IMR-90 (cell line): ENCODE results near the gene CXCL12. TPM values are rescaled to one million over a fixed set of nuclear protein-coding genes. Genes with fewer than 3 reads are reported as not detected.

ENCODE experiments used
- ATAC-seq: fragments of 200-7000 bp; cut with Tn5 transposase; 2 replicates; pipeline ENCODE4 v1.9.1; 2020; ENCODE audit warnings: low read depth, mild to moderate bottlenecking, moderate library complexity
- BruUV-seq: library from RNA; stranded (reverse); fragments of 400-500 nt; replicated peaks from 2 replicates; lab custom pipeline; 2021; lab: Mats Ljungman, UMichigan
- CTCF ChIA-PET: fragments of 300-600 bp; formaldehyde crosslinking; extraction: SDS; loops from one replicate; lab custom pipeline; 2021; ENCODE audit warnings: antibody characterized with exemption; lab: Yijun Ruan, JAX
- POLR2A ChIA-PET: fragments of 300-600 bp; sonication (Branson Sonifier 250); formaldehyde crosslinking; loops from one replicate; lab custom pipeline; 2022; ENCODE audit warnings: antibody characterized with exemption; ENCODE audit not compliant: unreplicated experiment; lab: Charles Lee
- DNase-seq: peaks from one replicate; pipeline ENCODE4 v3.0.0; 2013
- H2AFZ ChIP-seq: replicated peaks from 2 replicates; pipeline ENCODE3; 2013; ENCODE audit warnings: low read length, mild to moderate bottlenecking; ENCODE audit not compliant: poor library complexity
- H2AK5ac ChIP-seq: 2 replicates; pipeline ENCODE4 v1.6.1; 2013; ENCODE audit warnings: low read depth, low read length, inconsistent platforms
- H2AK9ac ChIP-seq: replicated peaks from 2 replicates; pipeline ENCODE3; 2013; ENCODE audit warnings: mild to moderate bottlenecking, low read depth, low read length, moderate library complexity; ENCODE audit not compliant: poor library complexity
- H2BK120ac ChIP-seq: 2 replicates; pipeline ENCODE4 v1.6.1; 2013; ENCODE audit warnings: low read depth, low read length, inconsistent platforms
- H2BK15ac ChIP-seq: 3 replicates; pipeline ENCODE4 v1.6.1; 2013; ENCODE audit warnings: low read depth, low read length, inconsistent platforms
- H2BK20ac ChIP-seq: 2 replicates; pipeline ENCODE4 v1.6.1; 2013; ENCODE audit warnings: low read depth, mild to moderate bottlenecking, inconsistent platforms, low read length, moderate library complexity
- H2BK5ac ChIP-seq: 2 replicates; pipeline ENCODE4 v1.6.1; 2013; ENCODE audit warnings: mild to moderate bottlenecking, low read depth, low read length, inconsistent platforms; ENCODE audit not compliant: poor library complexity, severe bottlenecking
- H3K14ac ChIP-seq: replicated peaks from 2 replicates; pipeline ENCODE4 v1.6.1; 2013; ENCODE audit warnings: low read depth, low read length, inconsistent platforms
- H3K18ac ChIP-seq: 2 replicates; pipeline ENCODE4 v1.6.1; 2013; ENCODE audit warnings: low read depth, low read length, control low read depth
- H3K23ac ChIP-seq: 2 replicates; pipeline ENCODE4 v1.6.1; 2013; ENCODE audit warnings: low read depth, low read length, inconsistent platforms
- H3K27ac ChIP-seq: 2 replicates; pipeline ENCODE4 v1.5.1; 2013; ENCODE audit warnings: mild to moderate bottlenecking, control low read depth, low read length; ENCODE audit not compliant: insufficient read depth
- H3K27me3 ChIP-seq: 2 replicates; pipeline ENCODE4 v1.6.1; 2013; ENCODE audit warnings: low read length; ENCODE audit not compliant: control insufficient read depth, insufficient read depth
- H3K36me3 ChIP-seq: 2 replicates; pipeline ENCODE4 v1.6.1; 2013; ENCODE audit warnings: low read length, mixed read lengths; ENCODE audit not compliant: control insufficient read depth, insufficient read depth
- H3K4ac ChIP-seq: 2 replicates; pipeline ENCODE4 v1.6.1; 2013; ENCODE audit warnings: low read depth, low read length, inconsistent platforms
- H3K4me1 ChIP-seq: 2 replicates; pipeline ENCODE4 v1.6.1; 2013; ENCODE audit warnings: low read length, mixed read lengths; ENCODE audit not compliant: control insufficient read depth, insufficient read depth
- H3K4me2 ChIP-seq: 2 replicates; pipeline ENCODE4 v1.6.1; 2013; ENCODE audit warnings: low read depth, mild to moderate bottlenecking, control low read depth, low read length, moderate library complexity
- H3K4me3 ChIP-seq: 2 replicates; pipeline ENCODE4 v1.5.1; 2013; ENCODE audit warnings: low read depth, mild to moderate bottlenecking, control low read depth, low read length, moderate library complexity; ENCODE audit not compliant: insufficient read depth
- H3K56ac ChIP-seq: 2 replicates; pipeline ENCODE4 v1.6.1; 2013; ENCODE audit warnings: low read length, inconsistent platforms; ENCODE audit not compliant: insufficient read depth; ENCODE audit errors: extremely low read depth
- H3K79me1 ChIP-seq, 2 experiments: 2 replicates each; pipeline ENCODE4 v1.6.1; 2013; ENCODE audit warnings: low read length in 2 of 2, inconsistent platforms in 1 of 2, low read depth in 1 of 2
- H3K9ac ChIP-seq: 2 replicates; pipeline ENCODE4 v1.6.1; 2013; ENCODE audit warnings: low read depth, low read length, control low read depth
- H3K9me1 ChIP-seq: 2 replicates; pipeline ENCODE4 v1.6.1; 2013; ENCODE audit warnings: low read length, inconsistent platforms; ENCODE audit not compliant: insufficient read depth
- H3K9me3 ChIP-seq: 2 replicates; pipeline ENCODE4 v1.6.1; 2013; ENCODE audit warnings: low read length; ENCODE audit not compliant: control insufficient read depth, insufficient read depth
- H4K20me1 ChIP-seq: 2 replicates; pipeline ENCODE4 v1.6.1; 2013; ENCODE audit warnings: low read length, inconsistent platforms; ENCODE audit not compliant: insufficient read depth
- H4K5ac ChIP-seq: 2 replicates; pipeline ENCODE4 v1.6.1; 2013; ENCODE audit warnings: mild to moderate bottlenecking, low read depth, low read length, control low read depth
- H4K8ac ChIP-seq, 2 experiments: 2 replicates each; pipeline ENCODE4 v1.6.1; 2013; ENCODE audit warnings: low read depth in 2 of 2, low read length in 2 of 2, control low read depth in 1 of 2, inconsistent platforms in 1 of 2
- H4K91ac ChIP-seq: 2 replicates; pipeline ENCODE4 v1.6.1; 2013; ENCODE audit warnings: low read depth, low read length, inconsistent platforms; ENCODE audit not compliant: insufficient read depth
- BHLHE40 ChIP-seq: fragments of 150-350 bp; IDR thresholded peaks from 2 replicates; pipeline ENCODE4 v1.6.1; 2016; ENCODE audit warnings: mild to moderate bottlenecking, low read depth, low read length
- CEBPB ChIP-seq: IDR thresholded peaks from 2 replicates; pipeline ENCODE4 v1.6.1; 2012; ENCODE audit warnings: low read depth, low read length, improper control_type of control experiment
- CHD1 ChIP-seq: IDR thresholded peaks from 2 replicates; pipeline ENCODE4 v1.6.1; 2012; ENCODE audit warnings: low read depth, low read length, improper control_type of control experiment
- CTCF ChIP-seq: conservative IDR thresholded peaks from 2 replicates; pipeline ENCODE4 v1.5.1; 2012; ENCODE audit warnings: mild to moderate bottlenecking, low read depth, low read length, improper control_type of control experiment
- ELK1 ChIP-seq: fragments of 150-350 bp; IDR thresholded peaks from 2 replicates; pipeline ENCODE4 v1.6.1; 2016; ENCODE audit warnings: low read depth, mild to moderate bottlenecking, low read length, moderate library complexity, borderline replicate concordance
- FOS ChIP-seq: fragments of 150-350 bp; IDR thresholded peaks from 2 replicates; pipeline ENCODE4 v1.6.1; 2016; ENCODE audit warnings: low read depth, low read length
- MAFK ChIP-seq: IDR thresholded peaks from 2 replicates; pipeline ENCODE4 v1.6.1; 2012; ENCODE audit warnings: low read depth, low read length, improper control_type of control experiment
- MAZ ChIP-seq: IDR thresholded peaks from 2 replicates; pipeline ENCODE4 v1.6.1; 2012; ENCODE audit warnings: low read depth, mild to moderate bottlenecking, low read length, improper control_type of control experiment, moderate library complexity, borderline replicate concordance
- MXI1 ChIP-seq: IDR thresholded peaks from 2 replicates; pipeline ENCODE4 v1.6.1; 2012; ENCODE audit warnings: low read depth, mild to moderate bottlenecking, low read length, moderate library complexity, borderline replicate concordance
- NFE2L2 ChIP-seq: fragments of 150-350 bp; IDR thresholded peaks from 2 replicates; pipeline ENCODE4 v1.6.1; 2016; ENCODE audit warnings: low read depth, mild to moderate bottlenecking, low read length
- POLR2A ChIP-seq: IDR thresholded peaks from 2 replicates; pipeline ENCODE4 v1.6.1; 2012; ENCODE audit warnings: mild to moderate bottlenecking, low read depth, low read length
- RAD21 ChIP-seq: IDR thresholded peaks from 2 replicates; pipeline ENCODE4 v1.6.1; 2012; ENCODE audit warnings: low read length, improper control_type of control experiment
- RCOR1 ChIP-seq: IDR thresholded peaks from 2 replicates; pipeline ENCODE4 v1.6.1; 2012; ENCODE audit warnings: mild to moderate bottlenecking, low read length, improper control_type of control experiment; ENCODE audit not compliant: insufficient replicate concordance
- RFX5 ChIP-seq: IDR thresholded peaks from 2 replicates; pipeline ENCODE4 v1.8.0; 2012; ENCODE audit warnings: low read depth, mild to moderate bottlenecking, low read length, moderate library complexity
- SMC3 ChIP-seq: fragments of 150-350 bp; IDR thresholded peaks from 2 replicates; pipeline ENCODE4 v1.6.1; 2016; ENCODE audit warnings: low read depth, mild to moderate bottlenecking, antibody characterized with exemption, low read length, moderate library complexity
- USF2 ChIP-seq: fragments of 150-350 bp; IDR thresholded peaks from 2 replicates; pipeline ENCODE4 v1.6.1; 2017; ENCODE audit warnings: mild to moderate bottlenecking, antibody characterized with exemption, low read length, low read depth
- WGBS, 2 experiments: methylation state at CpG; one replicate each; pipeline versions ENCODE4 v1.1.5 to v1.1.7; 2013; ENCODE audit warnings: missing lambda C conversion rate in 2 of 2; ENCODE audit not compliant: insufficient read length in 1 of 2; ENCODE audit errors: extremely low coverage in 2 of 2; 5-methylcytosine and 5-hydroxymethylcytosine counted together
- dilution Hi-C: fragments of 300-500 bp; cut with HindIII; formaldehyde crosslinking; loops from one replicate; pipeline ENCODE4 v1.14.3; 2018; ENCODE audit warnings: low sequenced_read_pairs; ENCODE audit not compliant: unreplicated experiment
- in situ Hi-C: fragments of 300-500 bp; cut with MboI; formaldehyde crosslinking; loops from 3 replicates; pipeline ENCODE4 v1.14.3; 2019; ENCODE audit warnings: low sequenced_read_pairs, inconsistent platforms, mixed read lengths
- intact Hi-C: fragments of 100-400 bp; cut with micrococcal nuclease; formaldehyde crosslinking; loops from 2 replicates; pipeline ENCODE4 v1.10.0; 2022
- polyA plus RNA-seq, 3 experiments: library from polyadenylated mRNA; depleted of rRNA; stranded (reverse); fragments of >200 nt; gene quantifications; 2 replicates each; pipeline ENCODE4 v1.2.3, GENCODE V29; 2012; ENCODE audit warnings: low replicate concordance in 1 of 3
- total RNA-seq: library from RNA; depleted of rRNA; stranded (reverse); fragments of >200 nt; gene quantifications from 2 replicates; pipeline ENCODE4 v1.2.3, GENCODE V29; 2012

CXCL12 gene
- total and polyA plus RNA-seq, 2 of the 4 experiments (the other 2 are of a cell fraction): 15.8 to 80.7 TPM

GRCh38 chr10:44354771-44355170 lies 30.1 kb downstream of the CXCL12 start:
- in situ Hi-C loops: no loop called here
- DNase-seq (no peak), ATAC-seq (no peak)
- Histone ChIP-seq H3K9me3 (no peaks in the 10 kb centered on the region), H3K9me1 (peaks cover 7% of the 10 kb centered on the region; the same call in 1 of the 2 replicates), H3K36me3 (no peaks in the 10 kb centered on the region), H3K4ac (no peak overlapping the region), H4K5ac (no peak overlapping the region), H3K14ac (no peak overlapping the region), H4K20me1 (no peaks in the 10 kb centered on the region), H3K4me3 (no peak overlapping the region), H3K27ac (no peak overlapping the region), H3K9ac (no peak overlapping the region), H2BK20ac (no peak overlapping the region), H3K23ac (no peak overlapping the region), H2BK5ac (no peak overlapping the region), H2BK120ac (no peak overlapping the region), H3K4me1 (peaks cover 14% of the 10 kb centered on the region; the same call in 1 of the 2 replicates), H4K8ac (no peak overlapping the region), H2AK9ac (no peak overlapping the region), H3K4me2 (no peak overlapping the region), H2AFZ (no peak overlapping the region), H2AK5ac (no peak overlapping the region), H3K18ac (no peak overlapping the region), H2BK15ac (no peak overlapping the region), H3K27me3 (no peaks in the 10 kb centered on the region), H4K91ac (no peak overlapping the region), H3K56ac (no peak overlapping the region), H3K79me1 (no peaks in the 10 kb centered on the region)
- intact Hi-C loops: no loop called here
- WGBS, 2 experiments: 60% methylated on average over 1 of the region's 2 CpGs; no CpG with 5 or more reads in 1 of the 2 experiments
- dilution Hi-C loops: no loop called here
- TF ChIP-seq MAFK (no peak), ELK1 (no peak), CTCF (no peak), MAZ (no peak), FOS (no peak), USF2 (no peak), NFE2L2 (no peak), RFX5 (no peak), BHLHE40 (no peak), POLR2A (no peak), CHD1 (no peak), SMC3 (no peak), MXI1 (no peak), RAD21 (no peak), RCOR1 (no peak), CEBPB (no peak)
- POLR2A ChIA-PET: no interaction called here
- CTCF ChIA-PET: no interaction called here
- no TSS peak for BruUV-seq
